Liver (tissue), 9 donors: ENCODE results near the gene ADARB1. TPM values are rescaled to one million over a fixed set of nuclear protein-coding genes. Genes with fewer than 3 reads are reported as not detected.

ENCODE experiments used
- DNase-seq: peaks from one replicate; pipeline ENCODE4 v3.0.0-alpha.2; 2017; ENCODE audit warnings: low spot score
- H3K27ac ChIP-seq, 2 donors: one replicate each; pipeline ENCODE4 v1.7.0; 2013; ENCODE audit warnings: inconsistent platforms in 2 of 2, low read length in 2 of 2, control low read depth in 1 of 2, low read depth in 1 of 2, mild to moderate bottlenecking in 1 of 2
- H3K27me3 ChIP-seq, 4 donors: one replicate each; pipeline versions ENCODE4 v1.6.1 to v1.7.0; 2013; ENCODE audit warnings: low read length in 3 of 4, inconsistent platforms in 1 of 4, mild to moderate bottlenecking in 1 of 4, moderate library complexity in 1 of 4; ENCODE audit not compliant: control insufficient read depth in 4 of 4, insufficient read depth in 4 of 4
- H3K36me3 ChIP-seq, 4 donors: one replicate each; pipeline versions ENCODE4 v1.6.1 to v1.7.0; 2013; ENCODE audit warnings: low read length in 3 of 4, mild to moderate bottlenecking in 3 of 4, low read depth in 1 of 4, moderate library complexity in 1 of 4; ENCODE audit not compliant: control insufficient read depth in 4 of 4, insufficient read depth in 3 of 4
- H3K4me1 ChIP-seq, 4 donors: one replicate each; pipeline versions ENCODE4 v1.6.1 to v1.7.0; 2013; ENCODE audit warnings: low read length in 3 of 4, mild to moderate bottlenecking in 3 of 4, moderate library complexity in 1 of 4; ENCODE audit not compliant: control insufficient read depth in 4 of 4, insufficient read depth in 4 of 4
- H3K4me3 ChIP-seq, 3 donors: one replicate each; pipeline versions ENCODE4 v1.6.1 to v1.7.0; 2013; ENCODE audit warnings: low read length in 3 of 3, control low read depth in 1 of 3, low read depth in 1 of 3, mild to moderate bottlenecking in 1 of 3
- H3K9ac ChIP-seq, 2 donors: one replicate each; pipeline ENCODE4 v1.7.0; 2013; ENCODE audit warnings: low read length in 2 of 2, mild to moderate bottlenecking in 2 of 2, moderate library complexity in 2 of 2, control low read depth in 1 of 2, low read depth in 1 of 2
- H3K9me3 ChIP-seq, 4 donors: one replicate each; pipeline versions ENCODE4 v1.6.1 to v1.7.0; 2013; ENCODE audit warnings: low read length in 3 of 4; ENCODE audit not compliant: control insufficient read depth in 4 of 4
- EGR1 ChIP-seq, 2 donors: IDR thresholded peaks; 2 replicates each; pipeline ENCODE4 v1.6.1; 2016 to 2018; ENCODE audit warnings: antibody characterized with exemption in 2 of 2, low read depth in 2 of 2
- FOXA1 ChIP-seq: IDR thresholded peaks from 2 replicates; pipeline ENCODE4 v1.6.1; 2016; ENCODE audit warnings: antibody characterized with exemption
- FOXA2 ChIP-seq: IDR thresholded peaks from 2 replicates; pipeline ENCODE4 v1.6.1; 2016; ENCODE audit warnings: antibody characterized with exemption
- GABPA ChIP-seq, 2 donors: IDR thresholded peaks in 1 of 2; conservative IDR thresholded peaks in 1 of 2; 2 replicates each; pipeline ENCODE4 v1.6.1; 2016; ENCODE audit warnings: antibody characterized with exemption in 2 of 2, mild to moderate bottlenecking in 1 of 2, moderate library complexity in 1 of 2
- HNF4A ChIP-seq, 2 donors: conservative IDR thresholded peaks; 2 replicates each; pipeline ENCODE4 v1.6.1; 2016; ENCODE audit warnings: antibody characterized with exemption in 2 of 2, mild to moderate bottlenecking in 2 of 2
- JUND ChIP-seq, 2 donors: IDR thresholded peaks; 2 replicates each; pipeline ENCODE4 v1.6.1; 2016; ENCODE audit warnings: antibody characterized with exemption in 2 of 2
- NR2F2 ChIP-seq: IDR thresholded peaks from 2 replicates; pipeline ENCODE4 v1.6.1; 2016; ENCODE audit warnings: antibody characterized with exemption
- RXRA ChIP-seq, 2 donors: IDR thresholded peaks; 2 replicates each; pipeline ENCODE4 v1.6.1; 2017 to 2018; ENCODE audit warnings: antibody characterized with exemption in 2 of 2, mild to moderate bottlenecking in 1 of 2
- SP1 ChIP-seq: IDR thresholded peaks from 2 replicates; pipeline ENCODE4 v1.6.1; 2018; ENCODE audit warnings: antibody characterized with exemption, mild to moderate bottlenecking
- YY1 ChIP-seq: IDR thresholded peaks from 2 replicates; pipeline ENCODE4 v1.6.1; 2016; ENCODE audit warnings: antibody characterized with exemption, mild to moderate bottlenecking
- WGBS: extraction: QIAGEN DNeasy Blood & Tissue Kit; methylation state at CpG from one replicate; pipeline ENCODE4 v1.1.7; 2013; 5-methylcytosine and 5-hydroxymethylcytosine counted together
- polyA plus RNA-seq, 2 donors: library from polyadenylated mRNA; stranded (reverse) in 1 of 2; unstranded in 1 of 2; fragments of 200-250 nt in 1 of 2; fragments of >200 nt in 1 of 2; fragmentation: Nextera tagmentation in 1 of 2; extraction: Ambion mirVana in 1 of 2; gene quantifications; one replicate each; pipeline versions ENCODE4 v1.2.1 to v1.2.3, GENCODE V29; 2013 to 2015
- total RNA-seq, 2 donors: library from RNA; depleted of rRNA; stranded (reverse); fragments of >200 nt; gene quantifications; one replicate each; pipeline ENCODE4 v1.2.3, GENCODE V29; 2014
- TF ChIP-seq, protein P1 (sequence below): IDR thresholded peaks from 2 replicates; pipeline ENCODE4 v1.6.1; 2016; ENCODE audit warnings: antibody characterized with exemption
- TF ChIP-seq, protein P2 (sequence below): IDR thresholded peaks from 2 replicates; pipeline ENCODE4 v1.6.1; 2016; ENCODE audit warnings: antibody characterized with exemption
- TF ChIP-seq, protein P3 (sequence below): fragments of 150-350 bp; IDR thresholded peaks from 2 replicates; pipeline ENCODE4 v1.5.1; 2017; ENCODE audit warnings: improper control_type of control experiment, low read depth, low read length; ENCODE audit not compliant: missing input control
- TF ChIP-seq, protein P4 (sequence below): IDR thresholded peaks from 2 replicates; pipeline ENCODE4 v1.6.1; 2016; ENCODE audit warnings: antibody characterized with exemption
- TF ChIP-seq, protein P5 (sequence below): IDR thresholded peaks from 2 replicates; pipeline ENCODE4 v1.6.1; 2016; ENCODE audit warnings: antibody characterized with exemption, mild to moderate bottlenecking
- donor health status: healthy.
- donor health status: healthy.
- donor health status: healthy.
- donor health status: healthy.
- donor health status: healthy.

ADARB1 gene
- total and polyA plus RNA-seq, 4 donors: 1.6 to 7.8 (median 2.9) TPM

DNA sequence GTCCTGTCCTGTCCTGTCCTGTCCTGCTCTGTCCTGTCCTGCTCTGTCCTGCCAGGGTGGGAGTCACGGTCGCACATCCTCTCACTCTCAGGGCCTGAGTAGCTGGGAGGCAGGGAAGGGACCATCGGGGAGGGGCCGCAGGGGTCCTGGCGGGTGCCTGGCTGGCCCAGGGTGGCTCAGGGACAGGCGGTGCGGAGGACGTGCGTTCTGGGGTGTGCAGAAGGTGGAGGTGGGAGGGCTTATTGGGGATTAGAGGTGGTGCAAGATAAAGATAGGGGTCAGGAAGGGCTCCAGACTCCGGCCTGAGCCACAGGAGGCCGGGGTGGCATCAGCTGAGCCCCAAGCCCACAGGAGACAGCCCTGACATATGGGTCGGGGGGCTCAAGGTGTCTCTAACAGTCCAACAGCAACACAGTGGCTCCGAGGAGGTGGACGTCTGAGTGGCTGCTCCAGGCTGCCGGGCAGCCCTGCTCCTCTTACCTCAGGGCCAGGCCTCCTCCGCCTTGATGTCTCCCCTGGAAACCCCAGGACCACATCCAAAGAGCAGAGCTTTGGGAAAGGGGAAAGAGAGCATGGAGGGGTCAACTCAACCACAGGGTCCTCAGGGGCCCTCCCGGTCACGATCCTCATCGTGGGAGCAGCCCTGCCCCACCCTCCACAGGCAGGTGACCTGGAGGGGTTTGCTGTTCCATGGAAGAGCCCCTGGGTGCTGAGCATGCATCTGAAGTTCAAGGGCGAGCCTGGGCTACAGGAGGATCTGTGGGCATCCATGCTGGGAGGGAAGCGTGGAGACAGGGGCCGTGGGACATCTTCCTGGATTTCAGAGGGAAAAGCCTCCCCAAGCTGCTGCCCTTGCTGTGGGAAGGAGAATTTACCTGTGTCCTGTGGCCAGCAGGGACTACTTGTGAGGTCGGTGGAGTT, 39.6 kb upstream of the ADARB1 start (continued):
- TF ChIP-seq, protein P1, sequence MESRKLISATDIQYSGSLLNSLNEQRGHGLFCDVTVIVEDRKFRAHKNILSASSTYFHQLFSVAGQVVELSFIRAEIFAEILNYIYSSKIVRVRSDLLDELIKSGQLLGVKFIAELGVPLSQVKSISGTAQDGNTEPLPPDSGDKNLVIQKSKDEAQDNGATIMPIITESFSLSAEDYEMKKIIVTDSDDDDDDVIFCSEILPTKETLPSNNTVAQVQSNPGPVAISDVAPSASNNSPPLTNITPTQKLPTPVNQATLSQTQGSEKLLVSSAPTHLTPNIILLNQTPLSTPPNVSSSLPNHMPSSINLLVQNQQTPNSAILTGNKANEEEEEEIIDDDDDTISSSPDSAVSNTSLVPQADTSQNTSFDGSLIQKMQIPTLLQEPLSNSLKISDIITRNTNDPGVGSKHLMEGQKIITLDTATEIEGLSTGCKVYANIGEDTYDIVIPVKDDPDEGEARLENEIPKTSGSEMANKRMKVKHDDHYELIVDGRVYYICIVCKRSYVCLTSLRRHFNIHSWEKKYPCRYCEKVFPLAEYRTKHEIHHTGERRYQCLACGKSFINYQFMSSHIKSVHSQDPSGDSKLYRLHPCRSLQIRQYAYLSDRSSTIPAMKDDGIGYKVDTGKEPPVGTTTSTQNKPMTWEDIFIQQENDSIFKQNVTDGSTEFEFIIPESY: no peak
- TF ChIP-seq, protein P2, sequence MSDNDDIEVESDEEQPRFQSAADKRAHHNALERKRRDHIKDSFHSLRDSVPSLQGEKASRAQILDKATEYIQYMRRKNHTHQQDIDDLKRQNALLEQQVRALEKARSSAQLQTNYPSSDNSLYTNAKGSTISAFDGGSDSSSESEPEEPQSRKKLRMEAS: no peak

DNA sequence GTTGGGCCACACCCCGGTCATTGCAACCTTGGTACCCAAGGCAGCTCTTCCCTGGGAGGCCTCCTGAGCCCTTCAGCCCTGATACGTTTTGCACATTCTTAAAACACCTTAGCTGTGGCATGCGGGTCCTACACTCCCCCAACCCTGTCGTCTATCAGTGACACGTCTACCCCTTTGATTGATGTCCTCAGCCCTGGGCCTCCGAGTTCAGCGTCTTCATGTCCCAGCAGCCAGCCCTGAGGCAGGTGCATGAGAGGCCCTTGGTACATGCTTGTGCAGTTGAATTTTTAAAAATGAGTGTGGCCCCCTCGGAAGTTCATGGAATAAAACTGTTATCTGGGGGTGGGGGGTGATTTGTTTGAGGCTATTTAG, 38.9 kb upstream of the ADARB1 start:
- Histone ChIP-seq H3K9ac (no peak overlapping the region), H3K4me1 (peaks cover 2 to 10% (median 5%) of the 10 kb centered on the region in 4 donors), H3K36me3 (no peaks in the 10 kb centered on the region), H3K9me3 (peaks cover 4 to 8% (median 5%) of the 10 kb centered on the region in 4 donors), H3K4me3 (no peak overlapping the region), H3K27ac (no peak overlapping the region), H3K27me3 (no peaks in the 10 kb centered on the region)
- WGBS: 86% methylated on average over 8 of the region's 8 CpGs
- TF ChIP-seq, protein P3, sequence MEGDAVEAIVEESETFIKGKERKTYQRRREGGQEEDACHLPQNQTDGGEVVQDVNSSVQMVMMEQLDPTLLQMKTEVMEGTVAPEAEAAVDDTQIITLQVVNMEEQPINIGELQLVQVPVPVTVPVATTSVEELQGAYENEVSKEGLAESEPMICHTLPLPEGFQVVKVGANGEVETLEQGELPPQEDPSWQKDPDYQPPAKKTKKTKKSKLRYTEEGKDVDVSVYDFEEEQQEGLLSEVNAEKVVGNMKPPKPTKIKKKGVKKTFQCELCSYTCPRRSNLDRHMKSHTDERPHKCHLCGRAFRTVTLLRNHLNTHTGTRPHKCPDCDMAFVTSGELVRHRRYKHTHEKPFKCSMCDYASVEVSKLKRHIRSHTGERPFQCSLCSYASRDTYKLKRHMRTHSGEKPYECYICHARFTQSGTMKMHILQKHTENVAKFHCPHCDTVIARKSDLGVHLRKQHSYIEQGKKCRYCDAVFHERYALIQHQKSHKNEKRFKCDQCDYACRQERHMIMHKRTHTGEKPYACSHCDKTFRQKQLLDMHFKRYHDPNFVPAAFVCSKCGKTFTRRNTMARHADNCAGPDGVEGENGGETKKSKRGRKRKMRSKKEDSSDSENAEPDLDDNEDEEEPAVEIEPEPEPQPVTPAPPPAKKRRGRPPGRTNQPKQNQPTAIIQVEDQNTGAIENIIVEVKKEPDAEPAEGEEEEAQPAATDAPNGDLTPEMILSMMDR: no peak
- TF ChIP-seq GABPA (IDR thresholded peaks at IDR 0.05 in 1 of 2, conservative IDR thresholded peaks at IDR 0.05 in 1 of 2) (no peak), HNF4A (conservative IDR thresholded peaks at IDR 0.05) (no peak), FOXA2 (no peak), NR2F2 (no peak), RXRA (IDR thresholded peaks at IDR 0.05) (no peak), FOXA1 (no peak), SP1 (no peak), JUND (IDR thresholded peaks at IDR 0.05) (no peak), YY1 (no peak), EGR1 (IDR thresholded peaks at IDR 0.05; ENCODE audit: low read depth in 2 of 2) (no peak)
- TF ChIP-seq, protein P4, sequence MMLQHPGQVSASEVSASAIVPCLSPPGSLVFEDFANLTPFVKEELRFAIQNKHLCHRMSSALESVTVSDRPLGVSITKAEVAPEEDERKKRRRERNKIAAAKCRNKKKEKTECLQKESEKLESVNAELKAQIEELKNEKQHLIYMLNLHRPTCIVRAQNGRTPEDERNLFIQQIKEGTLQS: no peak
- TF ChIP-seq, protein P5, sequence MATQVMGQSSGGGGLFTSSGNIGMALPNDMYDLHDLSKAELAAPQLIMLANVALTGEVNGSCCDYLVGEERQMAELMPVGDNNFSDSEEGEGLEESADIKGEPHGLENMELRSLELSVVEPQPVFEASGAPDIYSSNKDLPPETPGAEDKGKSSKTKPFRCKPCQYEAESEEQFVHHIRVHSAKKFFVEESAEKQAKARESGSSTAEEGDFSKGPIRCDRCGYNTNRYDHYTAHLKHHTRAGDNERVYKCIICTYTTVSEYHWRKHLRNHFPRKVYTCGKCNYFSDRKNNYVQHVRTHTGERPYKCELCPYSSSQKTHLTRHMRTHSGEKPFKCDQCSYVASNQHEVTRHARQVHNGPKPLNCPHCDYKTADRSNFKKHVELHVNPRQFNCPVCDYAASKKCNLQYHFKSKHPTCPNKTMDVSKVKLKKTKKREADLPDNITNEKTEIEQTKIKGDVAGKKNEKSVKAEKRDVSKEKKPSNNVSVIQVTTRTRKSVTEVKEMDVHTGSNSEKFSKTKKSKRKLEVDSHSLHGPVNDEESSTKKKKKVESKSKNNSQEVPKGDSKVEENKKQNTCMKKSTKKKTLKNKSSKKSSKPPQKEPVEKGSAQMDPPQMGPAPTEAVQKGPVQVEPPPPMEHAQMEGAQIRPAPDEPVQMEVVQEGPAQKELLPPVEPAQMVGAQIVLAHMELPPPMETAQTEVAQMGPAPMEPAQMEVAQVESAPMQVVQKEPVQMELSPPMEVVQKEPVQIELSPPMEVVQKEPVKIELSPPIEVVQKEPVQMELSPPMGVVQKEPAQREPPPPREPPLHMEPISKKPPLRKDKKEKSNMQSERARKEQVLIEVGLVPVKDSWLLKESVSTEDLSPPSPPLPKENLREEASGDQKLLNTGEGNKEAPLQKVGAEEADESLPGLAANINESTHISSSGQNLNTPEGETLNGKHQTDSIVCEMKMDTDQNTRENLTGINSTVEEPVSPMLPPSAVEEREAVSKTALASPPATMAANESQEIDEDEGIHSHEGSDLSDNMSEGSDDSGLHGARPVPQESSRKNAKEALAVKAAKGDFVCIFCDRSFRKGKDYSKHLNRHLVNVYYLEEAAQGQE: no peak
- DNase-seq: no peak
